HG02588 (cell line): Measurements from ENCODE around the gene UBA1.

Experiments
- ATAC-seq: cut with Tn5 transposase; IDR thresholded peaks from one replicate; pipeline ENCODE4 v1.9.1; 2021; ENCODE audit warnings: mild to moderate bottlenecking, moderate library complexity; ENCODE audit not compliant: unreplicated experiment

UBA1 gene

GRCh38 chrX:47193475-47194193, at the start of gene UBA1:
Gene UBA1, plus strand, starts transcription at chrX:47193829. Its CDS starts 4,974 bp downstream, at chrX:47198803.
- ATAC-seq: peak; percentile 60

- peak; percentile 6 for ATAC-seq
Measured at GRCh38 chrX:47143894-47144625, 49.6 kb upstream of the UBA1 start.

GRCh38 chrX:47144626-47145394, 48.8 kb upstream of the UBA1 start, which contains the start of the genes NDUFB11 and RBM10:
Gene NDUFB11, minus strand, starts transcription at chrX:47144702. Its CDS starts 23 bp downstream, at chrX:47144679.
Gene RBM10, plus strand, starts transcription at chrX:47145221. Its CDS starts 2,261 bp downstream, at chrX:47147482.
- peak; percentile 91 for ATAC-seq

GRCh38 chrX:47145395-47146120, 48.1 kb upstream of the UBA1 start:
- peak; percentile 20 for ATAC-seq

GRCh38 chrX:47146121-47146935, 47.3 kb upstream of the UBA1 start:
- no peak for ATAC-seq

GRCh38 chrX:47146936-47147859, 46.4 kb upstream of the UBA1 start:
- no peak for ATAC-seq

GRCh38 chrX:47148946-47149345, 44.7 kb upstream of the UBA1 start:
- no peak for ATAC-seq

- ATAC-seq: no peak
Measured at GRCh38 chrX:47151435-47151834, 42.2 kb upstream of the UBA1 start.

GRCh38 chrX:47156611-47157520, 36.8 kb upstream of the UBA1 start:
- no peak for ATAC-seq

- no peak for ATAC-seq
Measured at GRCh38 chrX:47158131-47158530, 35.5 kb upstream of the UBA1 start.

- no peak for ATAC-seq
Measured at GRCh38 chrX:47158781-47159180, 34.8 kb upstream of the UBA1 start.

GRCh38 chrX:47160781-47161180, 32.8 kb upstream of the UBA1 start:
- ATAC-seq: no peak

- no peak for ATAC-seq
Measured at GRCh38 chrX:47162927-47163583, 30.6 kb upstream of the UBA1 start.

GRCh38 chrX:47164420-47164819, 29.2 kb upstream of the UBA1 start:
- ATAC-seq: no peak

GRCh38 chrX:47166126-47166525, 27.5 kb upstream of the UBA1 start:
- ATAC-seq: no peak

GRCh38 chrX:47168495-47169073, 25.0 kb upstream of the UBA1 start:
- no peak for ATAC-seq

- no peak for ATAC-seq
Measured at GRCh38 chrX:47169273-47169672, 24.4 kb upstream of the UBA1 start.
